NT2/D1 (cell line): ENCODE results near the gene CFAP410.

Experiments
- YY1 ChIP-seq: IDR thresholded peaks from 2 replicates; pipeline ENCODE4 v1.6.1; 2011; ENCODE audit not compliant: insufficient read length, insufficient read depth
- ZNF274 ChIP-seq: IDR thresholded peaks from 2 replicates; pipeline ENCODE4 v1.6.1; 2011; ENCODE audit warnings: mild to moderate bottlenecking, low read depth, low read length

DNA sequence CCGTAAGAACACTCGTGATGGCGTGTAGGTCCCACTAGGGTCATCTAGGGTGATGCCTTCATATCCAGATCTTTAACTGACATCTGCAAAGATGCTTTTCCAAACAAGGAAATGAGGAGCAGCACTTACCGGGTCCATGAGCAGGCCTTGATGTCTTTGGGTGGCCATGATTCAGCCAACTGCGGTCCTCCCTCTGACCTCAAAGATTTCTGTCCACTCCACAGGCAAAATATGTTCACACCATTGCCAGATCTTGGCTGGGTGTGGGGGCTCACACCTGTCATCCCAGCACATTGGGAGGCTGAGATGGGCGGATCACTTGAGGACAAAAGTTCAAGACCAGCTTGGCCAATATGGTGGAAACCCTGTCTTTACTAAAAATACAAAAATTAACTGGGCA, 32.4 kb upstream of the CFAP410 start:
- TF ChIP-seq ZNF274, result no peak
- no peak for TF ChIP-seq YY1
